ENCODE results near the gene MRPL16. TPM values are rescaled to one million over a fixed set of nuclear protein-coding genes. Genes with fewer than 3 reads are reported as not detected.

MRPL16 gene
- total and polyA plus RNA-seq, 8 donors: 8.8 to 65.4 (median 41.1) TPM

DNA sequence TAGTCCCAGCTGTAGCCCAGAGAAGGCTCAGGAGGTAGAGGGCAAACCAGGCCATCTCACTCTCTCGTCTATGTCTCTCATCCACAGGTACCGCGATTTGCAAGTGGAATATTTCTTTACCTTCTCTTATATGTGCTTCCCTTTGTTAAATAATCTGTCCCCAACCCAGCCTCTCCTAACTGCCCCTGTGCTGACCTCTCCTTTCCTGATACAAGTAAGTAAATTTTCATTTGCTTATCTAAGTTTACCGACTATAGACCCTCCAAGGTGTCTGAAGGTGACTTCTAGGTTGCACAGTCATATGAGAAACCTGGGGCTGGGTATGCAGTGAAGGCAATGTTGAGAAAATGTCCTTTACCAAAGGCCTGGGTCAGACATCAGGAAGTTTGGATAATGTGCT is 34.8 kb upstream of the MRPL16 start, which contains the start of gene CBLIF:
Gene CBLIF, minus strand, starts transcription at position 101 of the 400 bp plus-strand sequence. Its CDS starts 46 bp downstream, at position 55.
- Histone ChIP-seq H3K4me1 (peaks cover 0 to 11% (median 10%) of the 10 kb centered on the region in 4 donors), H3K9me3 (no peaks in the 10 kb centered on the region), H3K36me3 (no peaks in the 10 kb centered on the region), H3K27me3 (no peaks in the 10 kb centered on the region), H3K27ac (peak within 1 kb of the TSS; percentile 13 to 61 (median 49)), H3K4me3 (peak within 1 kb of the TSS in 1 of 4 donors; percentile 12)
- 21 to 53% (median 37%) methylated on average over 4 of the region's 4 CpGs for WGBS, 5 donors
- TF ChIP-seq POLR2A (IDR thresholded peaks at IDR 0.05) (no peak), POLR2AphosphoS5 (IDR thresholded peaks at IDR 0.05) (peak in 1 of 3 donors; percentile 23), EP300 (IDR thresholded peaks at IDR 0.05) (no peak)
- DNase-seq: peak; percentile 34 to 54
- intact Hi-C loops (cut with DNase I; ENCODE audit: low total_unique reads): no loop called here

DNA sequence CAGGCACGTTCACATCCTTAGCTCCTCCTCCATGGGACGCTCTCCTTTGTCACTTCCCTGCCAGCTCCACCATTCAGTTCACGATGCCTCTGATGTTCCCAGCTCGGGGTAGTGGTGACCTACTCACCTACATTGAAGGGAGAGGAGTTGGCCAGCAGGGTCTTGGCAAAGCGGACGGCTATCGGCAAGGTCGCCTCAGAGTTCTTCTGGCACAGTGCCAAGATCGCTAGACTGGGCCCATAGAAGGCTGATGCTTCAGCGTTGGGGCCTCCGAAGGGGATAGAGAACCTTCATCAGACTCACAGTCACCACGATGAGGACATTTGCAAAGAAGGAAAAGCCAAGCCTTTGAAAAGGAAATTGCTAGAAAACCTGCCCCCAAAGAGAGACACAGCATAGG is 31.7 kb upstream of the MRPL16 start:
- no peaks in the 10 kb centered on the region for H3K27me3 ChIP-seq
- 74 to 87% (median 80%) methylated on average over 12 of the region's 12 CpGs for WGBS, 5 donors
- intact Hi-C loops (cut with DNase I; ENCODE audit: low total_unique reads): no loop called here
- H3K4me1 ChIP-seq: peaks cover 0 to 21% (median 13%) of the 10 kb centered on the region in 4 donors
- DNase-seq: no peak
- H3K9me3 ChIP-seq: no peaks in the 10 kb centered on the region
- H3K4me3 ChIP-seq: peak overlapping the region in 1 of 4 donors; percentile 7
- H3K36me3 ChIP-seq: no peaks in the 10 kb centered on the region
- TF ChIP-seq EP300 (IDR thresholded peaks at IDR 0.05): no peak
- TF ChIP-seq, protein P1, sequence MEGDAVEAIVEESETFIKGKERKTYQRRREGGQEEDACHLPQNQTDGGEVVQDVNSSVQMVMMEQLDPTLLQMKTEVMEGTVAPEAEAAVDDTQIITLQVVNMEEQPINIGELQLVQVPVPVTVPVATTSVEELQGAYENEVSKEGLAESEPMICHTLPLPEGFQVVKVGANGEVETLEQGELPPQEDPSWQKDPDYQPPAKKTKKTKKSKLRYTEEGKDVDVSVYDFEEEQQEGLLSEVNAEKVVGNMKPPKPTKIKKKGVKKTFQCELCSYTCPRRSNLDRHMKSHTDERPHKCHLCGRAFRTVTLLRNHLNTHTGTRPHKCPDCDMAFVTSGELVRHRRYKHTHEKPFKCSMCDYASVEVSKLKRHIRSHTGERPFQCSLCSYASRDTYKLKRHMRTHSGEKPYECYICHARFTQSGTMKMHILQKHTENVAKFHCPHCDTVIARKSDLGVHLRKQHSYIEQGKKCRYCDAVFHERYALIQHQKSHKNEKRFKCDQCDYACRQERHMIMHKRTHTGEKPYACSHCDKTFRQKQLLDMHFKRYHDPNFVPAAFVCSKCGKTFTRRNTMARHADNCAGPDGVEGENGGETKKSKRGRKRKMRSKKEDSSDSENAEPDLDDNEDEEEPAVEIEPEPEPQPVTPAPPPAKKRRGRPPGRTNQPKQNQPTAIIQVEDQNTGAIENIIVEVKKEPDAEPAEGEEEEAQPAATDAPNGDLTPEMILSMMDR (IDR thresholded peaks at IDR 0.05): no peak
- H3K27ac ChIP-seq: peak overlapping the region in 4 of 5 donors; percentile 11 to 45 (median 22)

DNA sequence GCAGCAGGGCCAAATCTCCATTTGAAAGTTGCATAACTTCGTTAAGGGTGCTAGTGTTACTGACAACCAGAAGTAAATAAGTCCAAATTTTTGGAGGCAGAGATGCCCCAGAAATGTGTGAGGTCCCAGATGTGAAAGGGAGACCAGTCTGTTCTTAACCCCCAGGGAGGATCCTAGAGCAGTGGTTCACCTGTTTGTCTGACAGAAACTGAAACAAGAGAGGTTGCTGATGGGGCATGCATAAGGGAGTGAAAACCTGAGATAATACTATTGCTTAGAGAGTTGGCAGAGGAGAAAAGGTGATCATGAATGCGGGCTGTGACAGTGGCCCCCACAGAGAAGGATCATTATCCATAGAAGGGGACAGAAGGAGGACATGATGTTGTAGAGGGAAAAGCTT is 30.9 kb upstream of the MRPL16 start:
- WGBS, 5 donors: 70 to 93% (median 81%) methylated on average over 2 of the region's 2 CpGs
- Histone ChIP-seq H3K9me3 (no peaks in the 10 kb centered on the region), H3K36me3 (no peaks in the 10 kb centered on the region), H3K4me1 (peaks cover 0 to 21% (median 13%) of the 10 kb centered on the region in 4 donors), H3K27me3 (no peaks in the 10 kb centered on the region), H3K4me3 (no peak overlapping the region), H3K27ac (peak overlapping the region in 2 of 5 donors; percentile 10 to 16)
- intact Hi-C loops (cut with DNase I; ENCODE audit: low total_unique reads): no loop called here
- TF ChIP-seq POLR2A (IDR thresholded peaks at IDR 0.05) (no peak), POLR2AphosphoS5 (IDR thresholded peaks at IDR 0.05) (no peak), EP300 (IDR thresholded peaks at IDR 0.05) (no peak)
- TF ChIP-seq, protein P1 (IDR thresholded peaks at IDR 0.05): no peak
- DNase-seq: no peak

DNA sequence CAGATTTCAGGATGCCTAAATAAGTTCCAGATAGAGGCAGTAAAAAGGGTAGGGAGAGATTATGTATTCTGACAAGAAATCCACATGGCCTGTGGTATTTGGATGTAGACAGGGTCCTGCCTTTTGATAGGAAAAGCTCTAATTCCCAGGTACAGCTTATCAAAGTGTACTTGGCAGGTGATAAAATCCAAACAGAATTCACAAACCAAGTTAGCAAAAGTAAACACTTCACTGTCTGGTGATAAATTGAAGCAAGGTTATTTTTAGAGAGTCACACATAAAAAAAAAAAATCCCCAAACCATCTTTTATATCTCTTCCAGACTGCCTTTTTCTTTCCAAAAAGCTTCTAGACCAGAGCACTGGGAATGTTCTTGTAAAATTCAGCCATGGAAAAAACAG is 29.0 kb upstream of the MRPL16 start:
- no peaks in the 10 kb centered on the region for H3K9me3 ChIP-seq
- H3K27ac ChIP-seq: peak overlapping the region in 1 of 5 donors; percentile 17
- no peaks in the 10 kb centered on the region for H3K36me3 ChIP-seq
- H3K27me3 ChIP-seq: no peaks in the 10 kb centered on the region
- no peak overlapping the region for H3K4me3 ChIP-seq
- intact Hi-C loops (cut with DNase I; ENCODE audit: low total_unique reads): no loop called here
- TF ChIP-seq, protein P1 (IDR thresholded peaks at IDR 0.05): no peak
- no peak for TF ChIP-seq POLR2AphosphoS5 (IDR thresholded peaks at IDR 0.05)
- no peak for TF ChIP-seq EP300 (IDR thresholded peaks at IDR 0.05)
- no peak for TF ChIP-seq POLR2A (IDR thresholded peaks at IDR 0.05)
- no peak for DNase-seq
- H3K4me1 ChIP-seq: peaks cover 0 to 12% (median 5%) of the 10 kb centered on the region in 4 donors

DNA sequence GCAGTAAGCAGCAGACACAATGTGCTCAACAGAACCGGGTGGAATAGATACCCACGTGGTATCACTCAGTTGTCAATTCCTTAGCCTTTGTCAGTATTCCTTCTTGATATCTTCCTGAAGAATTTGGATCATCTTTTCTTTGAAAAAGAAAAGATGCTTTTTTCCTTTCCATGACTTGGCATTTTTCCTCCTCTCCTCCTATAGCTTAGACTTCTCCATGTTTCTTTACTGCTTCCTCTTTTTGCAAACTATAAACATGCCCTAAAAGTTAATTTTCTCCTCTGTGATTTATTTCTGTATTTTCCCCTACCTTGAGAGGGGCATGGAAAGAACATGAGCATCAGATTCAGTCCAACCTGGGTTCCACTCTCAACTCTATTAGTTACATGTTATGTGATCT is 23.0 kb upstream of the MRPL16 start:
- Histone ChIP-seq H3K4me1 (no peaks in the 10 kb centered on the region), H3K4me3 (no peak overlapping the region), H3K27me3 (no peaks in the 10 kb centered on the region), H3K9me3 (no peaks in the 10 kb centered on the region), H3K27ac (no peak overlapping the region), H3K36me3 (no peaks in the 10 kb centered on the region)
- WGBS, 5 donors: 65 to 92% (median 84%) methylated on average over 2 of the region's 2 CpGs
- no peak for DNase-seq
- TF ChIP-seq, protein P1 (IDR thresholded peaks at IDR 0.05): no peak
- no peak for TF ChIP-seq POLR2AphosphoS5 (IDR thresholded peaks at IDR 0.05)
- no peak for TF ChIP-seq POLR2A (IDR thresholded peaks at IDR 0.05)
- no peak for TF ChIP-seq EP300 (IDR thresholded peaks at IDR 0.05)
- intact Hi-C loops (cut with DNase I; ENCODE audit: low total_unique reads): no loop called here
